Fibroblast of villous mesenchyme (primary cell): ENCODE data around the gene ALKBH3. TPM values are rescaled to one million over a fixed set of nuclear protein-coding genes. Genes with fewer than 3 reads are reported as not detected.

Experiments used
- DNase-seq: peaks from one replicate; pipeline ENCODE4 v3.0.0-alpha.2; 2010; ENCODE audit warnings: low read depth
- H3K4me3 ChIP-seq: 2 replicates; pipeline ENCODE4 v1.5.1; 2011; ENCODE audit warnings: low read depth, mild to moderate bottlenecking, low read length
- CTCF ChIP-seq: IDR thresholded peaks from 2 replicates; pipeline ENCODE4 v1.5.1; 2012; ENCODE audit warnings: low read depth, mild to moderate bottlenecking, low read length; ENCODE audit not compliant: insufficient read depth
- total RNA-seq: library from RNA; depleted of rRNA; stranded (reverse); fragments of >200 nt; gene quantifications from 2 replicates; pipeline ENCODE4 v1.2.3, GENCODE V29; 2012

Gene ALKBH3
- total RNA-seq, 1 donor = 33.7 TPM

GRCh38 chr11:43957571-43957970 lies 76.9 kb downstream of the ALKBH3 start:
- no peak for DNase-seq
- no peak overlapping the region for H3K4me3 ChIP-seq
- no peak for TF ChIP-seq CTCF

- no peak overlapping the region for H3K4me3 ChIP-seq
- TF ChIP-seq CTCF = no peak
- DNase-seq = no peak
Observed at GRCh38 chr11:43959321-43959995, 78.8 kb downstream of the ALKBH3 start.

DNA sequence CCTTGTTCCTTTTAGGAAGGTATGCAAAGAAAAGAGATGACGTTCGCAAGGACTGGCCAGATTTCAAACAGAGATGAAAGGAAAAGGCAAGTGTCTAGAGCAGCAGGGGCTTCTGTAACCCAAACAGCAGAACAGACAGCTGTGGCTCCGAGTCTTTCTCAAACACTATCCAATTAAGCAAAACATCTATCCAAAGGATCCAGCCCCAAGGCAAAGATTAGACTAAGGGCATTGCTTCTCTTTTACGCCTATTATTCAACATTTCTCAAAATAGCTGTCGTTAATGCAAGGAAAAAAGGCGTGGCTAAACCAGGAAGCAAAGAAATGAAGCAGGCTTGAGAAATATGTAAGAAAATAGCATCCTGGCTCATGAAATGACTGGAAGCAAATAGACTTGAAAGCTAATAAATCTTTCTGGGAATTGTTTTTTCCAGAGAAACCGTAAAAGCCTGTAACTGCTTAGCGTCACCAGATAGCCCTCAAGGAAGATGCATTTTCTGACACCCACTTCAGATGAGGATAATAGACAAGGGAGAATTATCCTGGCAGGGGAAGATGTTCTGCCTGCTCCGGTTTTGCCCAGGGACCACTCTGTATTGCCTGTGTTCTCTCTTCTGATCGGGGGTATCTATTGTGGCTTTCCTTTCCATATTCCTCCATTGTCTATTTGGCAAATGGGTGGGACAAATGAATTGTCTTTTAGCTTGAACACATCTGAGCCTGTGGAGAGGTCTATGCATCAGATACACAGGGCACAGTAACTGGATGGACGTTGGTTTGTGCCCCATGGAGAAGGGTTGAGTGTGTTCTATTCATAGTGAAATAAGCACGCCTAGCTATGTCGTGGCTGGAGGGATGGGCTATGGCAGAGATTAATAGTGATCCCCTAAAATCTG lies 82.0 kb downstream of the ALKBH3 start:
- no peak overlapping the region for H3K4me3 ChIP-seq
- DNase-seq = peak; percentile 59

DNA sequence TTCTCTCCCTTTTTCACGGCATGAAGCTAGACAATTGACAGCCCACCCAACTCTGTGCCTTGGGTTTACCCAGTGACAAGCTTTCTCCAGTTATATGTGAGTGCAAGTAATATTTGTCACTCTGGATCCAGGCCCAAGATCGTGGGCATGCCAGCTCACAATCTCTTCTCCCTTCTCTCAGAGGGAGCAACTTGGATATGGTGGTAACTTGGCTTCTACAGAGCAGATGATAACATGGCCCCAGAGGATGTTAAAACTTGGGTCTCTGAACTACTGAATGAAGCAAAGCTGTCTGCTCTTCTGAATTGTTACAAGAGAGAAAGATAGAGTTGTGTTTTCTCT lies 82.6 kb downstream of the ALKBH3 start:
- DNase-seq = no peak
- H3K4me3 ChIP-seq = no peak overlapping the region
- TF ChIP-seq CTCF = no peak

More for the DNA sequence above, 82.0 kb downstream of the ALKBH3 start:
- TF ChIP-seq CTCF = no peak

DNA sequence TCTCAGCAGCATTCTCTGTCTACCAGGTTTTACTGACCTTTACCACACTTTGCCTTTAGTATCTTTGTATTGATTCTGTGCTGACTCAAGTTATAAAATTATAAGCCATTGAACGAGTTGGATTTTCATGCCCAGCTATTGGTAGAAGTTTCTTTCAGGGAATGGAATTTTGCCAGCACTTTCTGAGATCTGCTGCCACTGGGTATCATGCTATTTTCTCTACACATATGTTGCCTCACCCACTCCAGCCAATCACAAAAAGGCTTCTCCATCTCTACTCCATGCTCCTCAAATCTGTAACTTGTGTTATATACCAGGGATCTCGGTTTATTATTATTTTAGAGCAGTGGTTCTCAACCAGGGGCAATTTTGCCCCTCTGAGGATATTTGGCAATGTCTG lies 87.0 kb downstream of the ALKBH3 start:
- no peak for TF ChIP-seq CTCF
- DNase-seq = no peak
- H3K4me3 ChIP-seq = no peak overlapping the region

GRCh38 chr11:43968719-43969118 lies 88.1 kb downstream of the ALKBH3 start:
- H3K4me3 ChIP-seq = no peak overlapping the region
- TF ChIP-seq CTCF = no peak
- no peak for DNase-seq
